Astrocyte (in vitro differentiated cells and primary cell): ENCODE results near the gene INPP5E. TPM values are rescaled to one million over a fixed set of nuclear protein-coding genes. Genes with fewer than 3 reads are reported as not detected.
A peak's percentile ranks its signal among the peaks of the same experiment; 100 is the strongest.

Experiments
- DNase-seq: peaks from one replicate; pipeline ENCODE4 v3.0.0-alpha.2; 2010; ENCODE audit warnings: low read depth
- FAIRE-seq: peaks from 2 replicates; lab custom pipeline; 2011; peaks lifted over from hg19 to GRCh38; lab: Jason Lieb, UNC
- H2AFZ ChIP-seq: 2 replicates; pipeline ENCODE4 v1.6.0; 2012; ENCODE audit warnings: low read depth, low read length, inconsistent platforms
- H3K27ac ChIP-seq: 2 replicates; pipeline ENCODE4 v1.5.1; 2011; ENCODE audit warnings: low read depth, low read length, inconsistent platforms
- H3K27me3 ChIP-seq: 2 replicates; pipeline ENCODE4 v1.6.0; 2011; ENCODE audit warnings: low read length, inconsistent platforms; ENCODE audit not compliant: insufficient read depth
- H3K36me3 ChIP-seq: 2 replicates; pipeline ENCODE4 v1.5.1; 2011; ENCODE audit warnings: low read length, inconsistent platforms; ENCODE audit not compliant: insufficient read depth
- H3K4me1 ChIP-seq: 2 replicates; pipeline ENCODE4 v1.5.1; 2011; ENCODE audit warnings: low read length, inconsistent platforms; ENCODE audit not compliant: insufficient read depth
- H3K4me2 ChIP-seq: 2 replicates; pipeline ENCODE4 v1.6.0; 2012; ENCODE audit warnings: low read length, inconsistent platforms
- H3K4me3 ChIP-seq: 2 replicates; pipeline ENCODE4 v1.5.1; 2011; ENCODE audit warnings: low read depth, mild to moderate bottlenecking, low read length, inconsistent platforms; ENCODE audit not compliant: insufficient read depth
- H3K79me2 ChIP-seq: 2 replicates; pipeline ENCODE4 v1.6.0; 2012; ENCODE audit warnings: mild to moderate bottlenecking, low read length, inconsistent platforms; ENCODE audit not compliant: insufficient read depth
- H3K9ac ChIP-seq: 2 replicates; pipeline ENCODE4 v1.6.0; 2012; ENCODE audit warnings: mild to moderate bottlenecking, low read length, inconsistent platforms
- H3K9me3 ChIP-seq: 2 replicates; pipeline ENCODE4 v1.5.1; 2012; ENCODE audit warnings: low read depth, mild to moderate bottlenecking, low read length, inconsistent platforms; ENCODE audit not compliant: insufficient read depth
- H4K20me1 ChIP-seq: 2 replicates; pipeline ENCODE4 v1.6.0; 2012; ENCODE audit warnings: low read length, inconsistent platforms; ENCODE audit not compliant: insufficient read depth
- H3K27ac Mint-ChIP-seq: one replicate; pipeline ENCODE4 v1.8.0; 2021; ENCODE audit warnings: mild to moderate bottlenecking, mixed read lengths; ENCODE audit not compliant: unreplicated experiment
- H3K27me3 Mint-ChIP-seq: one replicate; pipeline ENCODE4 v1.8.0; 2021; ENCODE audit warnings: low read depth, mixed read lengths; ENCODE audit not compliant: unreplicated experiment
- H3K36me3 Mint-ChIP-seq: one replicate; pipeline ENCODE4 v1.8.0; 2021; ENCODE audit warnings: low read depth, mixed read lengths; ENCODE audit not compliant: unreplicated experiment
- H3K4me1 Mint-ChIP-seq: one replicate; pipeline ENCODE4 v1.8.0; 2021; ENCODE audit warnings: low read depth, mixed read lengths; ENCODE audit not compliant: unreplicated experiment
- H3K4me3 Mint-ChIP-seq: one replicate; pipeline ENCODE4 v1.8.0; 2021; ENCODE audit warnings: mild to moderate bottlenecking, moderate library complexity, mixed read lengths; ENCODE audit not compliant: unreplicated experiment
- H3K9me3 Mint-ChIP-seq: one replicate; pipeline ENCODE4 v1.8.0; 2021; ENCODE audit warnings: mild to moderate bottlenecking, mixed read lengths; ENCODE audit not compliant: unreplicated experiment
- CTCF ChIP-seq: IDR thresholded peaks from 2 replicates; pipeline ENCODE4 v1.5.1; 2011; ENCODE audit warnings: low read depth, mild to moderate bottlenecking, inconsistent platforms, low read length, moderate library complexity; ENCODE audit not compliant: insufficient read depth
- EZH2 ChIP-seq: IDR thresholded peaks from 2 replicates; pipeline ENCODE4 v1.6.1; 2012; ENCODE audit warnings: mild to moderate bottlenecking, low read length, inconsistent platforms; ENCODE audit not compliant: insufficient read depth
- total RNA-seq: library from RNA; stranded (reverse); gene quantifications from 2 replicates; pipeline ENCODE4 v1.2.1, GENCODE V29; 2021

INPP5E gene
- total RNA-seq, 1 donor from 2014 or later, result 13.2 TPM

GRCh38 chr9:136416914-136417313 is 22.7 kb downstream of the INPP5E start:
- H3K4me1 Mint-ChIP-seq, result peaks cover 9% of the 10 kb centered on the region
- Histone ChIP-seq H2AFZ (no peak overlapping the region), H3K4me1 (peaks cover under 1% of the 10 kb centered on the region), H3K36me3 (peaks cover 52% of the 10 kb centered on the region), H3K4me3 (no peak overlapping the region), H3K9ac (no peak overlapping the region), H3K27me3 (no peaks in the 10 kb centered on the region), H4K20me1 (peaks cover 47% of the 10 kb centered on the region), H3K9me3 (no peaks in the 10 kb centered on the region), H3K27ac (no peak overlapping the region), H3K4me2 (no peak overlapping the region), H3K79me2 (peaks cover 51% of the 10 kb centered on the region)
- peaks cover 25% of the 10 kb centered on the region for H3K36me3 Mint-ChIP-seq
- FAIRE-seq, result no peak
- H3K27ac Mint-ChIP-seq, result no peak overlapping the region
- no peaks in the 10 kb centered on the region for H3K27me3 Mint-ChIP-seq
- H3K4me3 Mint-ChIP-seq, result no peak overlapping the region
- no peak for TF ChIP-seq EZH2
- no peak for DNase-seq
- H3K9me3 Mint-ChIP-seq, result no peaks in the 10 kb centered on the region

GRCh38 chr9:136416427-136416826 is 23.2 kb downstream of the INPP5E start:
- H3K4me3 ChIP-seq, result no peak overlapping the region
- H3K4me1 Mint-ChIP-seq, result peaks cover 13% of the 10 kb centered on the region
- H3K27ac Mint-ChIP-seq, result no peak overlapping the region
- no peak for DNase-seq
- H3K4me3 Mint-ChIP-seq, result no peak overlapping the region
- no peak overlapping the region for H3K9ac ChIP-seq
- peaks cover 50% of the 10 kb centered on the region for H4K20me1 ChIP-seq
- no peak overlapping the region for H3K27ac ChIP-seq
- H3K4me2 ChIP-seq, result no peak overlapping the region
- H3K79me2 ChIP-seq, result peaks cover 53% of the 10 kb centered on the region
- TF ChIP-seq EZH2 (no peak), CTCF (no peak)
- no peak for FAIRE-seq
- H3K27me3 ChIP-seq, result no peaks in the 10 kb centered on the region
- H3K9me3 Mint-ChIP-seq, result no peaks in the 10 kb centered on the region
- no peak overlapping the region for H2AFZ ChIP-seq
- H3K27me3 Mint-ChIP-seq, result no peaks in the 10 kb centered on the region
- H3K9me3 ChIP-seq, result no peaks in the 10 kb centered on the region
- H3K36me3 Mint-ChIP-seq, result peaks cover 26% of the 10 kb centered on the region
- H3K4me1 ChIP-seq, result peaks cover 5% of the 10 kb centered on the region
- peaks cover 53% of the 10 kb centered on the region for H3K36me3 ChIP-seq

GRCh38 chr9:136412962-136413361 is 26.7 kb downstream of the INPP5E start:
- H3K27me3 Mint-ChIP-seq, result no peaks in the 10 kb centered on the region
- no peaks in the 10 kb centered on the region for H3K27me3 ChIP-seq
- TF ChIP-seq EZH2 (no peak), CTCF (no peak)
- H3K4me1 ChIP-seq, result peaks cover 16% of the 10 kb centered on the region
- no peak overlapping the region for H3K27ac ChIP-seq
- no peak overlapping the region for H3K4me3 ChIP-seq
- H3K4me2 ChIP-seq, result no peak overlapping the region
- H3K27ac Mint-ChIP-seq, result peak overlapping the region; percentile 73
- H3K4me1 Mint-ChIP-seq, result peaks cover 29% of the 10 kb centered on the region
- H3K79me2 ChIP-seq, result peaks cover 83% of the 10 kb centered on the region
- FAIRE-seq, result no peak
- peaks cover 36% of the 10 kb centered on the region for H3K36me3 ChIP-seq
- H2AFZ ChIP-seq, result no peak overlapping the region
- peaks cover 63% of the 10 kb centered on the region for H4K20me1 ChIP-seq
- peak overlapping the region; percentile 19 for H3K9ac ChIP-seq
- H3K4me3 Mint-ChIP-seq, result peak overlapping the region; percentile 76
- peaks cover 27% of the 10 kb centered on the region for H3K36me3 Mint-ChIP-seq
- H3K9me3 Mint-ChIP-seq, result peaks cover 2% of the 10 kb centered on the region
- no peaks in the 10 kb centered on the region for H3K9me3 ChIP-seq
- no peak for DNase-seq
